Urinary bladder (tissue), 4 donors: ENCODE data around the gene VAC14. TPM values are rescaled to one million over a fixed set of nuclear protein-coding genes. Genes with fewer than 3 reads are reported as not detected.
A peak's percentile ranks its signal among the peaks of the same experiment; 100 is the strongest.
"Not testable (repeated sequence)": the region's sequence is repeated elsewhere in the genome, so short reads cannot be mapped to it uniquely, and the experiment has no call there.

Experiments
- DNase-seq: peaks from one replicate; pipeline ENCODE4 v3.0.0-alpha.2; 2015; ENCODE audit errors: extremely low spot score
- H3K27ac ChIP-seq: one replicate; pipeline ENCODE4 v1.5.1; 2013; ENCODE audit warnings: low read depth, mild to moderate bottlenecking, moderate library complexity
- H3K36me3 ChIP-seq: one replicate; pipeline ENCODE4 v1.6.1; 2013; ENCODE audit warnings: mild to moderate bottlenecking, moderate library complexity; ENCODE audit not compliant: insufficient read depth
- H3K4me1 ChIP-seq: one replicate; pipeline ENCODE4 v1.6.1; 2013; ENCODE audit warnings: mild to moderate bottlenecking, moderate library complexity; ENCODE audit not compliant: insufficient read depth
- H3K4me3 ChIP-seq: one replicate; pipeline ENCODE4 v1.5.1; 2013; ENCODE audit warnings: low read depth, low read length
- WGBS: extraction: QIAGEN DNeasy Blood & Tissue Kit; methylation state at CpG from one replicate; pipeline ENCODE4 v1.1.7; 2013; 5-methylcytosine and 5-hydroxymethylcytosine counted together
- polyA plus RNA-seq: library from polyadenylated mRNA; stranded (reverse); fragments of 200-250 nt; gene quantifications from one replicate; pipeline ENCODE4 v1.2.3, GENCODE V29; 2013
- total RNA-seq: library from RNA; depleted of rRNA; stranded (reverse); fragments of >200 nt; gene quantifications from one replicate; pipeline ENCODE4 v1.2.3, GENCODE V29; 2014
- donor health status: healthy with polysubstance abuse.
- donor health status: healthy.

VAC14 gene
- total and polyA plus RNA-seq, 2 donors, result 9.6 to 31.4 TPM

GRCh38 chr16:70749681-70750601, 51.0 kb downstream of the VAC14 start:
- WGBS, result 86% methylated on average over 16 of the region's 16 CpGs
- Histone ChIP-seq H3K4me3 (no peak overlapping the region), H3K4me1 (peaks cover 4% of the 10 kb centered on the region), H3K36me3 (no peaks in the 10 kb centered on the region), H3K27ac (no peak overlapping the region)
- DNase-seq, result no peak

- no peak for DNase-seq
- Histone ChIP-seq H3K4me3 (no peak overlapping the region), H3K27ac (no peak overlapping the region), H3K36me3 (no peaks in the 10 kb centered on the region), H3K4me1 (peaks cover 4% of the 10 kb centered on the region)
- WGBS, result 83% methylated on average over 9 of the region's 9 CpGs
Measured at GRCh38 chr16:70749006-70749678, 51.8 kb downstream of the VAC14 start.

- no peak for DNase-seq
- Histone ChIP-seq H3K4me1 (peaks cover 4% of the 10 kb centered on the region), H3K4me3 (no peak overlapping the region), H3K36me3 (peaks cover 2% of the 10 kb centered on the region), H3K27ac (peak overlapping the region; percentile 11)
- WGBS, result 92% methylated on average over 15 of the region's 15 CpGs
Measured at GRCh38 chr16:70747703-70748631, 53.0 kb downstream of the VAC14 start.

- 54% methylated on average over 15 of the region's 15 CpGs for WGBS
- no peak overlapping the region for H3K4me3 ChIP-seq
- peaks cover 4% of the 10 kb centered on the region for H3K4me1 ChIP-seq
Measured at GRCh38 chr16:70746708-70747424, 54.1 kb downstream of the VAC14 start.

GRCh38 chr16:70746040-70746707, 54.8 kb downstream of the VAC14 start:
- Histone ChIP-seq H3K4me1 (peaks cover 1% of the 10 kb centered on the region), H3K36me3 (peaks cover 2% of the 10 kb centered on the region), H3K4me3 (no peak overlapping the region), H3K27ac (peak overlapping the region; percentile 71)
- DNase-seq, result no peak
- WGBS, result 23% methylated on average over 12 of the region's 12 CpGs

More at GRCh38 chr16:70746708-70747424, 54.1 kb downstream of the VAC14 start:
- peaks cover 2% of the 10 kb centered on the region for H3K36me3 ChIP-seq
- H3K27ac ChIP-seq, result peak overlapping the region; percentile 71
- DNase-seq, result peak; percentile 66

- no peak overlapping the region for H3K27ac ChIP-seq
- 83% methylated on average over 6 of the region's 6 CpGs for WGBS
- peaks cover 2% of the 10 kb centered on the region for H3K36me3 ChIP-seq
- H3K4me3 ChIP-seq, result no peak overlapping the region
- no peak for DNase-seq
- H3K4me1 ChIP-seq, result peaks cover under 1% of the 10 kb centered on the region
Measured at GRCh38 chr16:70745536-70746025, 55.4 kb downstream of the VAC14 start.

- no peak overlapping the region for H3K27ac ChIP-seq
- no peak for DNase-seq
- H3K4me3 ChIP-seq, result no peak overlapping the region
- WGBS, result 97% methylated on average over 9 of the region's 9 CpGs
- peaks cover 2% of the 10 kb centered on the region for H3K36me3 ChIP-seq
- no peaks in the 10 kb centered on the region for H3K4me1 ChIP-seq
Measured at GRCh38 chr16:70744366-70744765, 56.6 kb downstream of the VAC14 start.

- DNase-seq, result no peak
- H3K4me3 ChIP-seq, result no peak overlapping the region
- H3K4me1 ChIP-seq, result no peaks in the 10 kb centered on the region
- WGBS, result 88% methylated on average over 10 of the region's 10 CpGs
- H3K27ac ChIP-seq, result no peak overlapping the region
- peaks cover 2% of the 10 kb centered on the region for H3K36me3 ChIP-seq
Measured at GRCh38 chr16:70743791-70744190, 57.2 kb downstream of the VAC14 start.

GRCh38 chr16:70742967-70743366, 58.0 kb downstream of the VAC14 start:
- not testable (repeated sequence) for DNase-seq, H3K36me3 ChIP-seq, H3K4me3 ChIP-seq, H3K27ac ChIP-seq, H3K4me1 ChIP-seq
- 97% methylated on average over 9 of the region's 9 CpGs for whole genome bisulfite sequencing

GRCh38 chr16:70741783-70742125, 59.2 kb downstream of the VAC14 start:
- DNase-seq, result no peak
- peaks cover 2% of the 10 kb centered on the region for H3K36me3 ChIP-seq
- no peak overlapping the region for H3K4me3 ChIP-seq
- H3K27ac ChIP-seq, result no peak overlapping the region
- H3K4me1 ChIP-seq, result no peaks in the 10 kb centered on the region
- 91% methylated on average over 9 of the region's 9 CpGs for WGBS

GRCh38 chr16:70740914-70741782, 59.8 kb downstream of the VAC14 start:
- no peak overlapping the region for H3K27ac ChIP-seq
- WGBS, result 82% methylated on average over 20 of the region's 20 CpGs
- H3K4me1 ChIP-seq, result no peaks in the 10 kb centered on the region
- no peak for DNase-seq
- peaks cover 2% of the 10 kb centered on the region for H3K36me3 ChIP-seq
- H3K4me3 ChIP-seq, result no peak overlapping the region
